HL-60 (cell line): ENCODE measurements around the gene TBC1D22A.

Experiments
- DNase-seq, 2 experiments: peaks; one replicate each; pipeline ENCODE4 v3.0.0-alpha.2; 2010 to 2020; ENCODE audit warnings: low read depth in 1 of 2, low spot score in 1 of 2
- H3K27ac ChIP-seq: fragments of 250-450 bp; sonication (Bioruptor Pico); replicated peaks from 2 replicates; pipeline ENCODE4 v1.5.1; 2020; ENCODE audit warnings: mild to moderate bottlenecking, moderate library complexity
- H3K27me3 ChIP-seq: fragments of 250-450 bp; sonication (Bioruptor Pico); 2 replicates; pipeline ENCODE4 v1.5.1; 2021; ENCODE audit warnings: mild to moderate bottlenecking, moderate library complexity; ENCODE audit not compliant: insufficient read depth, poor library complexity, severe bottlenecking
- H3K4me3 ChIP-seq: replicated peaks from 2 replicates; pipeline ENCODE4 v1.5.1; 2011; ENCODE audit warnings: mild to moderate bottlenecking, control low read depth, low read length; ENCODE audit not compliant: insufficient read depth
- GABPA ChIP-seq: IDR thresholded peaks from 2 replicates; pipeline ENCODE4 v1.6.1; 2012; ENCODE audit warnings: low read depth
- POLR2AphosphoS5 ChIP-seq: IDR thresholded peaks from 2 replicates; pipeline ENCODE4 v1.6.1; 2012; ENCODE audit warnings: low read depth
- SPI1 ChIP-seq: IDR thresholded peaks from 2 replicates; pipeline ENCODE4 v1.6.1; 2012; ENCODE audit warnings: low read depth, mild to moderate bottlenecking, borderline replicate concordance
- TF ChIP-seq, protein P1 (sequence below): IDR thresholded peaks from 2 replicates; pipeline ENCODE4 v1.6.1; 2012; ENCODE audit warnings: low read depth; ENCODE audit not compliant: insufficient replicate concordance
- TF ChIP-seq, protein P2 (sequence below): IDR thresholded peaks from one replicate; pipeline ENCODE4 v1.5.1; 2011; ENCODE audit warnings: low read length, control low read depth, inconsistent platforms; ENCODE audit not compliant: insufficient read depth

TBC1D22A gene

DNA sequence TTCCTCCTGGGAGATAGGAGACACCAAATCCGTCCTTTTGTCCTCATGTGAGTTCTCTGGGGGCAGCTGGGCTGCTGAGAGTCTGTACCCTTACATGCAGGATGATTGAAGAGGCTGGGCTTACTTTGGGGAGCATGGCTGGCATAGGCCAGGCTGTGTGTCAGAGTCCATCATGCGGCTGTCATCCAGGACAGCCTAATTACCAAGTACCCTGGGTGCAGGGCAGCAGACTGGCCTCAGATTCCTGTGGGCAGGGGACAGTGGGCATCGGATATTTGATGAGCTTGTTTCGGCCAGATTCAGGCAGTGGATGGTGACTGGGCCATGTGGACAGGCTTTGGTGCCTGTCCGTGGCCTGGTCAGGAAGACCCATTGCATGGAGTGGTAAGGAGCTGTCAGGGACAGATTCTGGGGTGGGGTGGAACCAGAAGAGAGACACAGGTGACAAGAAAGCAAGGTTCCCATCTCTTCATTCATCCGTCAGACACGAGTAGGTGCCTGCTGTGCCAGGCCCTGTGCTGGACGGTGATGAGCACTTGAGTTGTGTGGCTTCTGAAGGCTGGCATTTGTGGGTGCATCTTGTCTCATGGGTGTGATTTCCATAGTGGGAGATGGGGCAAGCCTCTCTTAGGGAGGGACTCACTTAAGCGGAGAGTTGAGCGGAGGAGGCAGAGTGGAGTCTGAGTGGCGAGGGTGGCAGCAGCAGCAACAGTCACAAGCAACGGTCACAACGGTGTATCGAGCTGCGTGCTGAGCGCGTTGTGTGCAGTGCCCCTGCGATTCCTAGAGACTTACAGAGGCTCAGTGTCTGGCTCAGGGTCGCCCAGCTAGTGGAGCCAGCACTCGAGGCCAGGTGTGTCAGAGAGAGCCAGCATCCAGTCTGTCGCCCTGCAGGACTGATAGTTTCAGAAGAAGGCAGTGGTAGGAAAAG is 48.7 kb downstream of the TBC1D22A start:
- Histone ChIP-seq H3K27me3 (no peaks in the 10 kb centered on the region), H3K4me3 (no peak overlapping the region), H3K27ac (no peak overlapping the region)
- TF ChIP-seq, protein P1, sequence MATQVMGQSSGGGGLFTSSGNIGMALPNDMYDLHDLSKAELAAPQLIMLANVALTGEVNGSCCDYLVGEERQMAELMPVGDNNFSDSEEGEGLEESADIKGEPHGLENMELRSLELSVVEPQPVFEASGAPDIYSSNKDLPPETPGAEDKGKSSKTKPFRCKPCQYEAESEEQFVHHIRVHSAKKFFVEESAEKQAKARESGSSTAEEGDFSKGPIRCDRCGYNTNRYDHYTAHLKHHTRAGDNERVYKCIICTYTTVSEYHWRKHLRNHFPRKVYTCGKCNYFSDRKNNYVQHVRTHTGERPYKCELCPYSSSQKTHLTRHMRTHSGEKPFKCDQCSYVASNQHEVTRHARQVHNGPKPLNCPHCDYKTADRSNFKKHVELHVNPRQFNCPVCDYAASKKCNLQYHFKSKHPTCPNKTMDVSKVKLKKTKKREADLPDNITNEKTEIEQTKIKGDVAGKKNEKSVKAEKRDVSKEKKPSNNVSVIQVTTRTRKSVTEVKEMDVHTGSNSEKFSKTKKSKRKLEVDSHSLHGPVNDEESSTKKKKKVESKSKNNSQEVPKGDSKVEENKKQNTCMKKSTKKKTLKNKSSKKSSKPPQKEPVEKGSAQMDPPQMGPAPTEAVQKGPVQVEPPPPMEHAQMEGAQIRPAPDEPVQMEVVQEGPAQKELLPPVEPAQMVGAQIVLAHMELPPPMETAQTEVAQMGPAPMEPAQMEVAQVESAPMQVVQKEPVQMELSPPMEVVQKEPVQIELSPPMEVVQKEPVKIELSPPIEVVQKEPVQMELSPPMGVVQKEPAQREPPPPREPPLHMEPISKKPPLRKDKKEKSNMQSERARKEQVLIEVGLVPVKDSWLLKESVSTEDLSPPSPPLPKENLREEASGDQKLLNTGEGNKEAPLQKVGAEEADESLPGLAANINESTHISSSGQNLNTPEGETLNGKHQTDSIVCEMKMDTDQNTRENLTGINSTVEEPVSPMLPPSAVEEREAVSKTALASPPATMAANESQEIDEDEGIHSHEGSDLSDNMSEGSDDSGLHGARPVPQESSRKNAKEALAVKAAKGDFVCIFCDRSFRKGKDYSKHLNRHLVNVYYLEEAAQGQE, result no peak
- TF ChIP-seq, protein P2, sequence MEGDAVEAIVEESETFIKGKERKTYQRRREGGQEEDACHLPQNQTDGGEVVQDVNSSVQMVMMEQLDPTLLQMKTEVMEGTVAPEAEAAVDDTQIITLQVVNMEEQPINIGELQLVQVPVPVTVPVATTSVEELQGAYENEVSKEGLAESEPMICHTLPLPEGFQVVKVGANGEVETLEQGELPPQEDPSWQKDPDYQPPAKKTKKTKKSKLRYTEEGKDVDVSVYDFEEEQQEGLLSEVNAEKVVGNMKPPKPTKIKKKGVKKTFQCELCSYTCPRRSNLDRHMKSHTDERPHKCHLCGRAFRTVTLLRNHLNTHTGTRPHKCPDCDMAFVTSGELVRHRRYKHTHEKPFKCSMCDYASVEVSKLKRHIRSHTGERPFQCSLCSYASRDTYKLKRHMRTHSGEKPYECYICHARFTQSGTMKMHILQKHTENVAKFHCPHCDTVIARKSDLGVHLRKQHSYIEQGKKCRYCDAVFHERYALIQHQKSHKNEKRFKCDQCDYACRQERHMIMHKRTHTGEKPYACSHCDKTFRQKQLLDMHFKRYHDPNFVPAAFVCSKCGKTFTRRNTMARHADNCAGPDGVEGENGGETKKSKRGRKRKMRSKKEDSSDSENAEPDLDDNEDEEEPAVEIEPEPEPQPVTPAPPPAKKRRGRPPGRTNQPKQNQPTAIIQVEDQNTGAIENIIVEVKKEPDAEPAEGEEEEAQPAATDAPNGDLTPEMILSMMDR, result no peak
- TF ChIP-seq POLR2AphosphoS5 (no peak), SPI1 (no peak), GABPA (no peak)
- no peak for DNase-seq

- TF ChIP-seq GABPA (no peak), SPI1 (no peak), POLR2AphosphoS5 (no peak)
- TF ChIP-seq, protein P1, result no peak
- TF ChIP-seq, protein P2, result no peak
- DNase-seq, result no peak
- H3K4me3 ChIP-seq, result no peak overlapping the region
- no peak overlapping the region for H3K27ac ChIP-seq
- H3K27me3 ChIP-seq, result no peaks in the 10 kb centered on the region
Measured at GRCh38 chr22:46812034-46812605, 49.7 kb downstream of the TBC1D22A start.

DNA sequence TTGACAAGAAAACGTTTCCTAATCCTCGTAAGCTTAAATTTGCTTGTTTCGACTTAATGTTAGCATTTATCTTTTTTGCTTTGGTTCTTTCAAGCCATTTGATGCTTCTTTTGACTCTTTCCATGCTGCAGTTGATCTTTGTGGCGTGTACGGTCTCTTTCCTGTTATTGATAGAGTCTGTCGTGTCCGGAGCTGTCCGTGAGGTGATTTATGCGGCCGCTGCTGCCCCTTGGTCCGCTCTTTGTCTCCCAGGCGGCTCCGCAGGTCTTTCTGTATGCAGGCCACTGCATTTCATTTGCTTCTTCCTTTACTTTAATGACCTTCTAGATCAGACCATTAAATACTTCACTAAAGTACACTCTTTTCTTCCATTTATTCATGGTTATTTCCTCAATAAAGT is 50.3 kb downstream of the TBC1D22A start:
- no peak for DNase-seq
- Histone ChIP-seq H3K27me3 (no peaks in the 10 kb centered on the region), H3K27ac (no peak overlapping the region), H3K4me3 (no peak overlapping the region)
- TF ChIP-seq GABPA, result no peak
- TF ChIP-seq, protein P1, result no peak
- TF ChIP-seq SPI1, result no peak
- TF ChIP-seq, protein P2, result no peak
- no peak for TF ChIP-seq POLR2AphosphoS5
